ENCODE data around the gene NKX6-2.

NKX6-2 gene

GRCh38 chr10:132828681-132829080 is 42.7 kb upstream of the NKX6-2 start:
- Histone ChIP-seq H3K9me3 (ENCODE audit: control insufficient read depth, insufficient read depth, low read depth, low read length) (no peaks in the 10 kb centered on the region; the same call in 1 of the 2 replicates), H3K4me1 (ENCODE audit: control insufficient read depth, insufficient read depth, low read length) (no peaks in the 10 kb centered on the region), H3K4me3 (ENCODE audit: low read depth, low read length) (no peak overlapping the region), H3K36me3 (ENCODE audit: control insufficient read depth in 2 of 2, insufficient read depth in 1 of 2, low read length in 2 of 2) (no peaks in the 10 kb centered on the region), H3K27ac (ENCODE audit: extremely low read depth, low read depth, low read length) (no peak overlapping the region)
- TF ChIP-seq, protein P1, sequence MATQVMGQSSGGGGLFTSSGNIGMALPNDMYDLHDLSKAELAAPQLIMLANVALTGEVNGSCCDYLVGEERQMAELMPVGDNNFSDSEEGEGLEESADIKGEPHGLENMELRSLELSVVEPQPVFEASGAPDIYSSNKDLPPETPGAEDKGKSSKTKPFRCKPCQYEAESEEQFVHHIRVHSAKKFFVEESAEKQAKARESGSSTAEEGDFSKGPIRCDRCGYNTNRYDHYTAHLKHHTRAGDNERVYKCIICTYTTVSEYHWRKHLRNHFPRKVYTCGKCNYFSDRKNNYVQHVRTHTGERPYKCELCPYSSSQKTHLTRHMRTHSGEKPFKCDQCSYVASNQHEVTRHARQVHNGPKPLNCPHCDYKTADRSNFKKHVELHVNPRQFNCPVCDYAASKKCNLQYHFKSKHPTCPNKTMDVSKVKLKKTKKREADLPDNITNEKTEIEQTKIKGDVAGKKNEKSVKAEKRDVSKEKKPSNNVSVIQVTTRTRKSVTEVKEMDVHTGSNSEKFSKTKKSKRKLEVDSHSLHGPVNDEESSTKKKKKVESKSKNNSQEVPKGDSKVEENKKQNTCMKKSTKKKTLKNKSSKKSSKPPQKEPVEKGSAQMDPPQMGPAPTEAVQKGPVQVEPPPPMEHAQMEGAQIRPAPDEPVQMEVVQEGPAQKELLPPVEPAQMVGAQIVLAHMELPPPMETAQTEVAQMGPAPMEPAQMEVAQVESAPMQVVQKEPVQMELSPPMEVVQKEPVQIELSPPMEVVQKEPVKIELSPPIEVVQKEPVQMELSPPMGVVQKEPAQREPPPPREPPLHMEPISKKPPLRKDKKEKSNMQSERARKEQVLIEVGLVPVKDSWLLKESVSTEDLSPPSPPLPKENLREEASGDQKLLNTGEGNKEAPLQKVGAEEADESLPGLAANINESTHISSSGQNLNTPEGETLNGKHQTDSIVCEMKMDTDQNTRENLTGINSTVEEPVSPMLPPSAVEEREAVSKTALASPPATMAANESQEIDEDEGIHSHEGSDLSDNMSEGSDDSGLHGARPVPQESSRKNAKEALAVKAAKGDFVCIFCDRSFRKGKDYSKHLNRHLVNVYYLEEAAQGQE (tag by site-specific recombination; IDR thresholded peaks at IDR 0.05) = no peak
- TF ChIP-seq SCRT1 (tag by site-specific recombination; IDR thresholded peaks at IDR 0.05; ENCODE audit: borderline replicate concordance) (no peak), KLF7 (tag by site-specific recombination; IDR thresholded peaks at IDR 0.05; ENCODE audit: borderline replicate concordance) (no peak), ZNF518A (tag by site-specific recombination; conservative IDR thresholded peaks at IDR 0.05; ENCODE audit: low read depth) (no peak), ZNF670 (tag by site-specific recombination; IDR thresholded peaks at IDR 0.05; ENCODE audit: low read depth) (no peak), ZNF660 (tag by site-specific recombination; IDR thresholded peaks at IDR 0.05) (no peak)
- CTCF ChIA-PET = interaction anchor here (0.7 kb wide), 1 partner anchor 443 kb away, joined by 3 read pairs; no protein-coding TSS in a partner anchor
- POLR2A ChIA-PET = interaction anchor here (0.7 kb wide), 1 partner anchor 74 kb away, joined by 3 read pairs; no protein-coding TSS in a partner anchor

DNA sequence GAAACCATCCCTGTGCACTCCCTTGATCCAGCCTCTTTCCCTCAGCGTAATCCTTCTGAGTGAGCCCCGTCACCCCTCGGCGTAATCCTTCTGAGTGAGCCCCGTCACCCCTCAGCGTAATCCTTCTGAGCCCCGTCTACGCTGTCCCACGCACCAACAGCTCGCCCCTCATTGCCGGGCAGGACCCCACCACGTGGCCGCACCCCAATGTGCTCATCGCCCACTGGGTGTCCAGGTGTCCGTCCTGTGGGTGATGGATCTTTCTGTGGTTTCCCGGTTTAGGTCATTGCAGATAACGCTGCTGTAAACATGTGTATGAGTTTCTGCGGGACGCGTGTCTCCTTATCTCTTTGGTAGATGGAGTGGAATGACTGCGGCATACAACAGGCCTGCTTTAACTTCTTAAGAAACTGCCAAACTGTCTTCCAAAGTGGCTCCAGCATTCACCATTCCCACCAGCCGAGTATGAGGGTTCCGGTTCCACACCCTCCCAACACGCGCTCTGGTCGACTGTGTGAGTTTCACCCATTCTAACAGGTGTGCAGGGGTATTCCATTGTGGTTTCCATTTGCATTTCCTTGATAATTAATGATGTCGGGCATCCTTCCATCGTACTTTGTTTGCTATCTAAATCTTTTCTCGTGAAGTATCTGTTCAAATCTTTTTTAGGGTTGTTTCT is 42.1 kb upstream of the NKX6-2 start:
- Histone ChIP-seq H3K4me1 (ENCODE audit: control insufficient read depth, insufficient read depth, low read length) (no peaks in the 10 kb centered on the region), H3K9me3 (ENCODE audit: control insufficient read depth, insufficient read depth, low read depth, low read length) (no peaks in the 10 kb centered on the region; the same call in 1 of the 2 replicates), H3K36me3 (ENCODE audit: control insufficient read depth in 2 of 2, insufficient read depth in 1 of 2, low read length in 2 of 2) (no peaks in the 10 kb centered on the region), H3K27ac (ENCODE audit: extremely low read depth, low read depth, low read length) (no peak overlapping the region), H3K4me3 (ENCODE audit: low read depth, low read length) (no peak overlapping the region)
- ChIA-PET CTCF (no interaction called here), POLR2A (no interaction called here)
- TF ChIP-seq ZFP69B (tag by site-specific recombination; IDR thresholded peaks at IDR 0.05) (no peak), KLF16 (tag by site-specific recombination; IDR thresholded peaks at IDR 0.05) (no peak), ZNF707 (tag by site-specific recombination; IDR thresholded peaks at IDR 0.05) (no peak), ZNF133 (tag by site-specific recombination; IDR thresholded peaks at IDR 0.05) (no peak), ZFHX2 (tag by site-specific recombination; conservative IDR thresholded peaks at IDR 0.05) (no peak)

- TF ChIP-seq ZNF677 (tag by site-specific recombination; IDR thresholded peaks at IDR 0.05) (no peak), ZNF707 (tag by site-specific recombination; IDR thresholded peaks at IDR 0.05) (no peak), ZNF302 (tag by site-specific recombination; IDR thresholded peaks at IDR 0.05; ENCODE audit: low read depth) (no peak), ZNF768 (tag by site-specific recombination; IDR thresholded peaks at IDR 0.05) (no peak), HOXD13 (CRISPR knock-in tag; IDR thresholded peaks at IDR 0.05; ENCODE audit: borderline replicate concordance) (no peak), ZNF510 (tag by site-specific recombination; IDR thresholded peaks at IDR 0.05; ENCODE audit: insufficient replicate concordance) (no peak), ZNF37A (tag by site-specific recombination; IDR thresholded peaks at IDR 0.05) (no peak)
- CTCF ChIA-PET = no interaction called here
- Histone ChIP-seq H3K4me3 (ENCODE audit: low read depth, low read length) (no peak overlapping the region), H3K9me3 (ENCODE audit: control insufficient read depth, insufficient read depth, low read depth, low read length) (no peaks in the 10 kb centered on the region; the same call in 1 of the 2 replicates), H3K36me3 (ENCODE audit: control insufficient read depth in 2 of 2, insufficient read depth in 1 of 2, low read length in 2 of 2) (no peaks in the 10 kb centered on the region), H3K27ac (ENCODE audit: extremely low read depth, low read depth, low read length) (no peak overlapping the region), H3K4me1 (ENCODE audit: control insufficient read depth, insufficient read depth, low read length) (no peaks in the 10 kb centered on the region)
- POLR2A ChIA-PET = no interaction called here
These were observed 41.5 kb upstream of the NKX6-2 start for GRCh38 chr10:132827423-132827789.

Measured in HEK293 (cell line).